Measurements from ENCODE around the gene RIN3. TPM values are rescaled to one million over a fixed set of nuclear protein-coding genes. Genes with fewer than 3 reads are reported as not detected.

Gene RIN3
- total RNA-seq, 2 donors from 2014 or later: 22.9 to 26.3 TPM

GRCh38 chr14:92501891-92502351 is 11.7 kb upstream of the RIN3 start:
- ATAC-seq (no peak), DNase-seq (no peak)
- intact Hi-C loops (cut with DNase I, micrococcal nuclease): no loop called here

DNA sequence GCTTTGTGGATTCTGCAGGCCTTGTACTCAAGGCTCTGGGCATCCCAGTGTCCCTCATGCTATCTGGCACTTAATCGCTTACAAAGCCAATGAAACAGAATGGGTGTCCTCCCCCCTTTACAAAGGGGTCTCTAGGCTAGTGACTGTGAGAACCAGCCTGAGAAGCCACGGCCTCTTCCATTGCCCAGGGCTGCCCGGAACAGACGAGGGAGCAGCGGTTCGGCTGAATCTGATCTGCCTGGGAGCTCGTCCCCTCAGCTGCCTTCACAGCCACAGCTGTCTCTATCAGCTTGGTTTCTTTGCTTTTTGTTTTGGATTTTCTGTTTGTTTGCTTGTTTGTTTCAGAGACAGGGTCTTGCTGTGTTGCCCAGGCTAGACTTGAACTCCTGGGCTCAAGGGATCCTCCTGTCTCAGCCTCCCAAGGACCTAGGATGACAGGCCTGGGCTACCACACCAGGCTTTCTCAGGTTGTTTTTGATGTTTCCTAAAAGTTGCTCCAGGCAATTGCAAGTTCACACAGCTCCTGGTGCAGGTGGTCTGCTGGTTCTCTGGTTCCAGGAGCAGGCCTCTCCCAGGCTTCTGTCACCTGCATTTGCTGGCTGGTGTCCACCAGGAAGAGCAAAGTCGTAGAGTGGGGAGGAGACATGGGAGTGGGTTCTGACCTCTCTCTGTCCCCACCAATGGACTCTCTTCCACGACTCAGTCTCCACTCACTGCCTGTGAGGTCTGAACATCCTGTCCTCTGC is 10.9 kb upstream of the RIN3 start:
- ATAC-seq (no peak), DNase-seq (no peak)
- intact Hi-C loops (cut with DNase I, micrococcal nuclease): no loop called here

GRCh38 chr14:92503756-92504491 is 9.7 kb upstream of the RIN3 start:
- ATAC-seq: peak; percentile 24
- DNase-seq: no peak
- intact Hi-C loops (cut with DNase I, micrococcal nuclease): no loop called here

GRCh38 chr14:92505826-92506225 is 7.8 kb upstream of the RIN3 start:
- intact Hi-C loops (cut with DNase I, micrococcal nuclease): no loop called here
- ATAC-seq (no peak), DNase-seq (no peak)

- intact Hi-C loops (cut with DNase I, micrococcal nuclease): no loop called here
- ATAC-seq: no peak
- DNase-seq: no peak
Observed at GRCh38 chr14:92506231-92506630, 7.3 kb upstream of the RIN3 start.

GRCh38 chr14:92507174-92507768 is 6.3 kb upstream of the RIN3 start:
- intact Hi-C loops (cut with DNase I, micrococcal nuclease): no loop called here
- DNase-seq (peak; percentile 88 to 91), ATAC-seq (peak; percentile 88)

GRCh38 chr14:92510972-92511371 is 2.6 kb upstream of the RIN3 start:
- intact Hi-C loops (cut with DNase I, micrococcal nuclease): no loop called here
- no peak for ATAC-seq
- DNase-seq: no peak

- peak; percentile 52 for ATAC-seq
- intact Hi-C loops (cut with DNase I, micrococcal nuclease): no loop called here
Observed at GRCh38 chr14:92511453-92512238, 1.9 kb upstream of the RIN3 start.

GRCh38 chr14:92512807-92513203 is 776 bp upstream of the RIN3 start:
- DNase-seq (no peak), ATAC-seq (no peak)
- intact Hi-C loops (cut with DNase I, micrococcal nuclease): no loop called here

More at GRCh38 chr14:92511453-92512238, 1.9 kb upstream of the RIN3 start:
- peak; percentile 40 to 71 for DNase-seq

DNA sequence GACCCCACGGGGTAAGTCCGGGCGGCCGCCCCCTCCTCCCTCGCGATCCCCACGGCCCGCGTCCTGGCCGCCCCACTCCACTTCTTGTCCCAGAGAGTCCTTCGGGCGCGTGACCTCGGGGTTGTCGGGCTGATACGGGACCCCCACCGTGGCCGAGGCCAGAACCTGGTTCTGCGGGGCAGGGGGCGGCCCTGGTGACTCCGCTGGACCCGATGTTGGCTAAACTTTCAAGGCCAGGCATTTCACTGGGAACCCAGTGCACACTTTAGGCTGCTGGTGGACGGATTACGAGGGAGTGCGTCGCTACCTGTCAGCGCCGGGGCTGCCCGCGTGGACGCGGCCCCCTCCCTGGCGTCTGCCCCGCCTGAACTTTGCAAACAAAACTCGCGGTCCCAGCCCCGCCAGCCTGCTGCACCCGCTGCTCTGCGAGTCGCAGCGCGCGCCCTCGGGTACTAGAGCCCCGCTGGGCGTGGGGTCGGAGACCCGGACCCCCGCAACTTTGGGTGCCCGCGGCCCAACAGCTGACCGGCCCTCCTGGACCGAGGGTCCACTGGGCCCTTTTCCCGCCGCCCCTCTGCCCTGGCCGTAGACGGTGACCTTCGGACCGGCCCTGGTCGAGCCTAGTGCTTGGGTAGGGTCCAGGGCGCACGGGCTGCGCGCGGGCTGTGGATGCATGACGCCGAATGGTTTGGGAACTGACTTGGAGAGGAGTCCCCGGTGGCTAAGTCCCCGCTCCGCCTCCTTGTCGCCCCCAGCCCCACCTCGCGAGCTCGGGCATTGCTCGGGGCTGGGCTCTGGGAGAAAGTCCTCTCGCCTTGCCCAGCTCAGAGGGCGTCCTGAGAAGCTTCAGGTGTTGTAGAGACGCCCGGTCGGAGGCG is 624 bp downstream of the RIN3 start:
- ATAC-seq: peak; percentile 71
- intact Hi-C loops (cut with DNase I, micrococcal nuclease): no loop called here
- DNase-seq: peak in 1 of 2 donors; percentile 72

- ATAC-seq (peak; percentile 4), DNase-seq (no peak)
- intact Hi-C loops (cut with DNase I, micrococcal nuclease): no loop called here
Observed at GRCh38 chr14:92514844-92515514, 1.4 kb downstream of the RIN3 start.

DNA sequence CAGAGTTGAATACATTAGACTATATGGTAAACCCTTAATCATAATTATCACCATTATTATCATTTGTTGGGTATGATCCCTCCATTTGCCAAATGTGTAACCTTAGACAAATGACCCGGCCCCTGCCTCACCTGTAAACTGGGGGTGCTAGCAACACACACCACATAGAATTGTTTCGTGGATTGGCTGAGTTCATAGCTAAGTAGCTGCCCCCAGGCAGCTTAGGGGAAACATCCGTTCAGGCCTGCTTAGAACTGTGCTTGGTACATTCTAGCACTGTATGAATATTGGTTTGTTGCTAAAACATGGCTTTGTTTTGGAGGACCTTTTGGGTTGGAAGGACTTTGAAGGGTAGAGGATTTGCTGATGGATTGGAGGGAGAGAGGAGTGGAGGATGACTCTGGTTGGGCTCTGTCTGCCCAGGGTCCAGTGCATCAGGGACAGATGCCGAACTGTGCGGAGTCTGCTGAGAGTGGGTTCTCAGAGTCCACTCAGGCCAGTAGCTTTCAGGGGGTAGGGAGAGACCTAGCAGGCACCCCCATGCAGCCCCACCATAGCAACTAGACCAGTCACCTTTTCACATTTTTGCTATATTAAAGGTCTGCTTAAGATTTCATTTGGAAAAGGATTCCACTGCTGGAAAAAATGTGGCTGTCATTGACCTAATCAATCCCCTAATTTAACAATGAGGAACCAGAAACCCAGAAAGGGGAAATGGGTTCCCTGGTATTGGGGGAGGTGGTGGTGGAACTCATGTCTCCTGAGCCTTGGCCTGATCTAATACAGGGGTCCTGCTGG is 2.2 kb downstream of the RIN3 start:
- DNase-seq (no peak), ATAC-seq (no peak)
- intact Hi-C loops (cut with DNase I, micrococcal nuclease): no loop called here

- DNase-seq (no peak), ATAC-seq (no peak)
- intact Hi-C loops (cut with DNase I, micrococcal nuclease): no loop called here
Observed at GRCh38 chr14:92516344-92516965, 2.9 kb downstream of the RIN3 start.

DNA sequence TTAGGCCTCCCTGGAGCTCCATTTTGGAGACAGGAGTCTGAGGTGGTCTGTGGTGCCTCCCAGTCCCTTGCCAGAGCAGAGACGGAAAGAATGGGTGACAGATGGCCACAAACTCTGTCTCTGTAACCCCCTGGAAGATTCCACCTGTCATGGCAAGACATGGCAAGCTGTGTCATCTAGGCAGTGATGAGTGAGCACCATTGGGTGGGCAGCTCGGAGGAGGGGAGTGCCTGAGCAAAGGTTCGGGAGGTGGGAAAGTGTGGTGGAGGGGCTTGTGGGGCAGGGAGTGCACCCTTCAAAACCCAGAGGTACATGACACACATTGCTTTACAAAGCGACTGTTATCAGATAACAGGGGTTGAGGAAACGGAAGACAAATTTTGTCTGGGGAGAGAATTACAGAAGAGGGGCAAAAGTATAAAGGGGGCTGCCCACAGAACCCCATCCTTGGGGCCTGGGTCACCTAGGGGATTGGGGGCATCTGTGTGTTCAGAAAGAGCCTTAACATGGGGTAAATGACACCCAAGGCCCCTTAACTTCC is 3.5 kb downstream of the RIN3 start:
- intact Hi-C loops (cut with DNase I, micrococcal nuclease): no loop called here
- DNase-seq: no peak
- ATAC-seq: no peak

- intact Hi-C loops (cut with DNase I, micrococcal nuclease): no loop called here
- DNase-seq (no peak), ATAC-seq (no peak)
Observed at GRCh38 chr14:92517761-92518160, 4.2 kb downstream of the RIN3 start.

Data from left colon (tissue), 2 donors.